Gastroesophageal sphincter (tissue), 3 donors: ENCODE data around the gene C2CD4C.

ENCODE experiments used
- CTCF ChIP-seq, 4 experiments: fragments of 200-600 bp in 2 of 4; fragments of 450-650 bp in 2 of 4; sonication (generic) in 1 of 4; IDR thresholded peaks; one replicate each; pipeline ENCODE4 v1.5.1; 2017 to 2019; ENCODE audit warnings: antibody characterized with exemption in 4 of 4, mild to moderate bottlenecking in 2 of 4, moderate library complexity in 2 of 4
- EP300 ChIP-seq: sonication (generic); formaldehyde crosslinking; IDR thresholded peaks from one replicate; pipeline ENCODE4 v1.6.1; 2017; ENCODE audit warnings: antibody characterized with exemption, mild to moderate bottlenecking
- POLR2A ChIP-seq, 2 donors: fragments of 450-650 bp; IDR thresholded peaks; one replicate each; pipeline ENCODE4 v1.6.1; 2017; ENCODE audit warnings: antibody characterized with exemption in 2 of 2, mild to moderate bottlenecking in 2 of 2, moderate library complexity in 1 of 2
- POLR2AphosphoS5 ChIP-seq: sonication (generic); formaldehyde crosslinking; IDR thresholded peaks from one replicate; pipeline ENCODE4 v1.6.1; 2017; ENCODE audit warnings: antibody characterized with exemption

GRCh38 chr19:377801-378581 is 31.0 kb downstream of the C2CD4C start:
- TF ChIP-seq CTCF (IDR thresholded peaks at IDR 0.05), result no peak
- TF ChIP-seq POLR2A (IDR thresholded peaks at IDR 0.05), result no peak
- no peak for TF ChIP-seq EP300
- TF ChIP-seq POLR2AphosphoS5, result no peak
